Prostate gland (tissue), 2 donors: ENCODE data around the gene MLLT11.

ENCODE experiments used
- CTCF ChIP-seq, 4 experiments: fragments of 200-600 bp in 2 of 4; fragments of 450-650 bp in 2 of 4; sonication (generic) in 2 of 4; IDR thresholded peaks; 1 replicate in 3 of 4; 2 replicates in 1 of 4; pipeline ENCODE4 v1.5.1; 2016 to 2019; ENCODE audit warnings: antibody characterized with exemption in 4 of 4, mild to moderate bottlenecking in 2 of 4, moderate library complexity in 2 of 4
- POLR2A ChIP-seq: fragments of 450-650 bp; IDR thresholded peaks from one replicate; pipeline ENCODE4 v1.6.1; 2016; ENCODE audit warnings: antibody characterized with exemption, mild to moderate bottlenecking

- TF ChIP-seq CTCF (IDR thresholded peaks at IDR 0.05) = no peak
- no peak for TF ChIP-seq POLR2A
These were observed 642 bp downstream of the MLLT11 start for GRCh38 chr1:151060657-151061421.
